ENCODE measurements around the gene SPATA6L.

GRCh38 chr9:4590430-4591122, 75.7 kb downstream of the SPATA6L start:
- TF ChIP-seq CTCF (IDR thresholded peaks at IDR 0.05; ENCODE audit: low read length) (no peak), EZH2 (IDR thresholded peaks at IDR 0.05; ENCODE audit: borderline replicate concordance, low read length) (no peak)
